Measurements from ENCODE around the gene MMP17.

MMP17 gene

GRCh38 chr12:131796754-131797587 lies 31.2 kb upstream of the MMP17 start:
- 94% methylated on average over 27 of the region's 28 CpGs for WGBS
- H3K18ac ChIP-seq (ENCODE audit: low read depth in 1 of 2, low read length in 2 of 2): no peak overlapping the region

GRCh38 chr12:131797588-131797934 lies 30.6 kb upstream of the MMP17 start:
- WGBS: 97% methylated on average over 10 of the region's 10 CpGs
- H4K91ac ChIP-seq (ENCODE audit: low read length): no peak overlapping the region

More at GRCh38 chr12:131796754-131797587, 31.2 kb upstream of the MMP17 start:
- H3K36me3 ChIP-seq (ENCODE audit: control insufficient read depth in 1 of 2, insufficient read depth in 2 of 2, low read depth in 1 of 2, low read length in 2 of 2): peaks cover 71 to 80% of the 10 kb centered on the region in 2 experiments
- no peak overlapping the region for H4K91ac ChIP-seq (ENCODE audit: low read length)
- H2AFZ ChIP-seq (ENCODE audit: low read depth, low read length): no peak overlapping the region
- no peaks in the 10 kb centered on the region for H3K9me3 ChIP-seq (ENCODE audit: control insufficient read depth, low read length)
- peaks cover 10% of the 10 kb centered on the region for H3K4me1 ChIP-seq (ENCODE audit: control insufficient read depth, insufficient read depth, low read depth, low read length)
- H2AK5ac ChIP-seq (ENCODE audit: low read length, severe bottlenecking): no peak overlapping the region
- H3K4me3 ChIP-seq (ENCODE audit: insufficient read depth in 1 of 2, low read depth in 1 of 2, low read length in 2 of 2): no peak overlapping the region
- no peak overlapping the region for H3K9ac ChIP-seq (ENCODE audit: low read length)
- peaks cover 12% of the 10 kb centered on the region for H3K79me1 ChIP-seq (replicated peaks; ENCODE audit: low read length, poor library complexity, severe bottlenecking)
- H3K4me2 ChIP-seq (ENCODE audit: low read length, poor library complexity, severe bottlenecking): no peak overlapping the region
- no peak overlapping the region for H2BK5ac ChIP-seq (ENCODE audit: low read depth, low read length, poor library complexity, severe bottlenecking)
- H3K4ac ChIP-seq (ENCODE audit: low read depth in 1 of 2, low read length in 2 of 2): no peak overlapping the region
- H3K14ac ChIP-seq (ENCODE audit: low read length in 2 of 2): no peak overlapping the region
- no peak overlapping the region for H3K23ac ChIP-seq (ENCODE audit: low read length in 2 of 2)
- no peak for DNase-seq
- H3K27ac ChIP-seq (ENCODE audit: low read length, poor library complexity, severe bottlenecking): no peak overlapping the region
- H2BK12ac ChIP-seq (ENCODE audit: low read length in 2 of 2): no peak overlapping the region
- H3K27me3 ChIP-seq (ENCODE audit: control insufficient read depth in 1 of 2, insufficient read depth in 1 of 2, low read length in 2 of 2): no peaks in the 10 kb centered on the region
- H2BK15ac ChIP-seq (ENCODE audit: low read depth, poor library complexity, severe bottlenecking): no peak overlapping the region
- no peak overlapping the region for H2BK120ac ChIP-seq (ENCODE audit: low read depth, low read length)
- H4K8ac ChIP-seq (ENCODE audit: low read length): no peak overlapping the region

GRCh38 chr12:131799195-131799594 lies 29.0 kb upstream of the MMP17 start:
- Histone ChIP-seq H3K4me3 (ENCODE audit: insufficient read depth in 1 of 2, low read depth in 1 of 2, low read length in 2 of 2) (no peak overlapping the region), H3K18ac (ENCODE audit: low read depth in 1 of 2, low read length in 2 of 2) (no peak overlapping the region), H2BK120ac (ENCODE audit: low read depth, low read length) (no peak overlapping the region), H3K27me3 (ENCODE audit: control insufficient read depth in 1 of 2, insufficient read depth in 1 of 2, low read length in 2 of 2) (no peaks in the 10 kb centered on the region), H2BK12ac (ENCODE audit: low read length in 2 of 2) (no peak overlapping the region), H3K9ac (ENCODE audit: low read length) (no peak overlapping the region), H2AFZ (ENCODE audit: low read depth, low read length) (no peak overlapping the region), H3K4ac (ENCODE audit: low read depth in 1 of 2, low read length in 2 of 2) (no peak overlapping the region), H3K4me1 (ENCODE audit: control insufficient read depth, insufficient read depth, low read depth, low read length) (peaks cover 13% of the 10 kb centered on the region), H3K14ac (ENCODE audit: low read length in 2 of 2) (no peak overlapping the region), H2BK15ac (ENCODE audit: low read depth, poor library complexity, severe bottlenecking) (no peak overlapping the region), H3K27ac (ENCODE audit: low read length, poor library complexity, severe bottlenecking) (no peak overlapping the region), H3K79me1 (replicated peaks; ENCODE audit: low read length, poor library complexity, severe bottlenecking) (peaks cover 10% of the 10 kb centered on the region), H2AK5ac (ENCODE audit: low read length, severe bottlenecking) (no peak overlapping the region), H4K91ac (ENCODE audit: low read length) (no peak overlapping the region), H2BK5ac (ENCODE audit: low read depth, low read length, poor library complexity, severe bottlenecking) (no peak overlapping the region), H3K23ac (ENCODE audit: low read length in 2 of 2) (no peak overlapping the region), H3K9me3 (ENCODE audit: control insufficient read depth, low read length) (no peaks in the 10 kb centered on the region), H3K4me2 (ENCODE audit: low read length, poor library complexity, severe bottlenecking) (peak overlapping the region; percentile 24), H4K8ac (ENCODE audit: low read length) (no peak overlapping the region), H3K36me3 (ENCODE audit: control insufficient read depth in 1 of 2, insufficient read depth in 2 of 2, low read depth in 1 of 2, low read length in 2 of 2) (peaks cover 59 to 73% of the 10 kb centered on the region in 2 experiments)
- no peak for DNase-seq
- 96% methylated on average over 20 of the region's 21 CpGs for WGBS

More at GRCh38 chr12:131797588-131797934, 30.6 kb upstream of the MMP17 start:
- no peak overlapping the region for H2BK120ac ChIP-seq (ENCODE audit: low read depth, low read length)
- no peak overlapping the region for H4K8ac ChIP-seq (ENCODE audit: low read length)
- H3K4me2 ChIP-seq (ENCODE audit: low read length, poor library complexity, severe bottlenecking): no peak overlapping the region
- no peak overlapping the region for H3K14ac ChIP-seq (ENCODE audit: low read length in 2 of 2)
- H3K4me1 ChIP-seq (ENCODE audit: control insufficient read depth, insufficient read depth, low read depth, low read length): peaks cover 10% of the 10 kb centered on the region
- no peak overlapping the region for H2BK15ac ChIP-seq (ENCODE audit: low read depth, poor library complexity, severe bottlenecking)
- H3K4ac ChIP-seq (ENCODE audit: low read depth in 1 of 2, low read length in 2 of 2): no peak overlapping the region
- H3K4me3 ChIP-seq (ENCODE audit: insufficient read depth in 1 of 2, low read depth in 1 of 2, low read length in 2 of 2): no peak overlapping the region
- peaks cover 12% of the 10 kb centered on the region for H3K79me1 ChIP-seq (replicated peaks; ENCODE audit: low read length, poor library complexity, severe bottlenecking)
- no peak overlapping the region for H2BK12ac ChIP-seq (ENCODE audit: low read length in 2 of 2)
- no peak overlapping the region for H3K23ac ChIP-seq (ENCODE audit: low read length in 2 of 2)
- no peaks in the 10 kb centered on the region for H3K27me3 ChIP-seq (ENCODE audit: control insufficient read depth in 1 of 2, insufficient read depth in 1 of 2, low read length in 2 of 2)
- no peak overlapping the region for H3K9ac ChIP-seq (ENCODE audit: low read length)
- no peaks in the 10 kb centered on the region for H3K9me3 ChIP-seq (ENCODE audit: control insufficient read depth, low read length)
- H2AK5ac ChIP-seq (ENCODE audit: low read length, severe bottlenecking): no peak overlapping the region
- no peak overlapping the region for H2AFZ ChIP-seq (ENCODE audit: low read depth, low read length)
- H2BK5ac ChIP-seq (ENCODE audit: low read depth, low read length, poor library complexity, severe bottlenecking): no peak overlapping the region
- no peak overlapping the region for H3K18ac ChIP-seq (ENCODE audit: low read depth in 1 of 2, low read length in 2 of 2)
- H3K27ac ChIP-seq (ENCODE audit: low read length, poor library complexity, severe bottlenecking): no peak overlapping the region
- peaks cover 69 to 80% of the 10 kb centered on the region in 2 experiments for H3K36me3 ChIP-seq (ENCODE audit: control insufficient read depth in 1 of 2, insufficient read depth in 2 of 2, low read depth in 1 of 2, low read length in 2 of 2)
- no peak for DNase-seq

GRCh38 chr12:131799828-131800593 lies 28.2 kb upstream of the MMP17 start:
- H2BK12ac ChIP-seq (ENCODE audit: low read length in 2 of 2): no peak overlapping the region
- no peak overlapping the region for H2BK15ac ChIP-seq (ENCODE audit: low read depth, poor library complexity, severe bottlenecking)
- DNase-seq: no peak
- H4K8ac ChIP-seq (ENCODE audit: low read length): no peak overlapping the region
- H2BK120ac ChIP-seq (ENCODE audit: low read depth, low read length): no peak overlapping the region
- peaks cover 51 to 67% of the 10 kb centered on the region in 2 experiments for H3K36me3 ChIP-seq (ENCODE audit: control insufficient read depth in 1 of 2, insufficient read depth in 2 of 2, low read depth in 1 of 2, low read length in 2 of 2)
- no peak overlapping the region for H2AFZ ChIP-seq (ENCODE audit: low read depth, low read length)
- no peak overlapping the region for H3K23ac ChIP-seq (ENCODE audit: low read length in 2 of 2)
- 96% methylated on average over 29 of the region's 29 CpGs for WGBS
- no peak overlapping the region for H3K4ac ChIP-seq (ENCODE audit: low read depth in 1 of 2, low read length in 2 of 2)
- H3K4me1 ChIP-seq (ENCODE audit: control insufficient read depth, insufficient read depth, low read depth, low read length): peaks cover 13% of the 10 kb centered on the region
- no peak overlapping the region for H3K9ac ChIP-seq (ENCODE audit: low read length)
- peak overlapping the region in 1 of 2 experiments; percentile 12 for H3K4me3 ChIP-seq (ENCODE audit: insufficient read depth in 1 of 2, low read depth in 1 of 2, low read length in 2 of 2)
- peaks cover 8% of the 10 kb centered on the region for H3K79me1 ChIP-seq (replicated peaks; ENCODE audit: low read length, poor library complexity, severe bottlenecking)
- H3K4me2 ChIP-seq (ENCODE audit: low read length, poor library complexity, severe bottlenecking): no peak overlapping the region
- H3K18ac ChIP-seq (ENCODE audit: low read depth in 1 of 2, low read length in 2 of 2): no peak overlapping the region
- no peak overlapping the region for H3K14ac ChIP-seq (ENCODE audit: low read length in 2 of 2)
- no peak overlapping the region for H2AK5ac ChIP-seq (ENCODE audit: low read length, severe bottlenecking)
- H4K91ac ChIP-seq (ENCODE audit: low read length): no peak overlapping the region
- H3K9me3 ChIP-seq (ENCODE audit: control insufficient read depth, low read length): no peaks in the 10 kb centered on the region
- H3K27me3 ChIP-seq (ENCODE audit: control insufficient read depth in 1 of 2, insufficient read depth in 1 of 2, low read length in 2 of 2): no peaks in the 10 kb centered on the region
- no peak overlapping the region for H3K27ac ChIP-seq (ENCODE audit: low read length, poor library complexity, severe bottlenecking)
- no peak overlapping the region for H2BK5ac ChIP-seq (ENCODE audit: low read depth, low read length, poor library complexity, severe bottlenecking)
